ENCODE data around the gene GEMIN8. TPM values are rescaled to one million over a fixed set of nuclear protein-coding genes. Genes with fewer than 3 reads are reported as not detected.

Gene GEMIN8
- total RNA-seq, 6 experiments from 2014 or later, result 8.0 to 14.8 (median 10.1) TPM

DNA sequence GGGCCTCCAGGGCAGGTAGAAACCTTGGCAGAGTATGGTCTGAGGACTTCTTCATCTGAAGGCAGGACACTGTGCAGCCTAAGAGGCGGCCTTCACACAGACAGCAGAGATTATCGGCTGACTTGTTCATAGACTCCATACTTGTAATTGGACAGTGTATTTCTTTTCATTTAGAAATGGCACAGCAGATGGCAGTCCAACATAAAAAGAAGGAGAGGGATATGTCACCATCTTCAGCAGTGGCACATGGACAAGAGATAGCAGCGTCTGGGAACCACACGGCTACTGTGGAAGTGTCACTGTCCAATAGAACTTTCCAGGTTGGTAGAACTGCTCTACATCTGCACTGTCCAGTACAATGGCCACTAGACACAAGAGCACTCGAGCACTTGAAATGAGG lies 21.7 kb upstream of the GEMIN8 start:
- Histone ChIP-seq H3K27ac (no peak overlapping the region), H3K36me3 (no peaks in the 10 kb centered on the region), H3K4me3 (no peak overlapping the region), H3K27me3 (no peaks in the 10 kb centered on the region), H3K4me1 (no peaks in the 10 kb centered on the region), H3K9me3 (no peaks in the 10 kb centered on the region)
- intact Hi-C loops (cut with DNase I), result no loop called here
- no peak for DNase-seq
- no peak for ATAC-seq
- 61% methylated on average over 5 of the region's 5 CpGs for WGBS (ENCODE audit: insufficient coverage, low coverage, low lambda C conversion rate, missing lambda C conversion rate)
- no peak for TF ChIP-seq POLR2A (IDR thresholded peaks at IDR 0.05)
- TF ChIP-seq, protein P1, sequence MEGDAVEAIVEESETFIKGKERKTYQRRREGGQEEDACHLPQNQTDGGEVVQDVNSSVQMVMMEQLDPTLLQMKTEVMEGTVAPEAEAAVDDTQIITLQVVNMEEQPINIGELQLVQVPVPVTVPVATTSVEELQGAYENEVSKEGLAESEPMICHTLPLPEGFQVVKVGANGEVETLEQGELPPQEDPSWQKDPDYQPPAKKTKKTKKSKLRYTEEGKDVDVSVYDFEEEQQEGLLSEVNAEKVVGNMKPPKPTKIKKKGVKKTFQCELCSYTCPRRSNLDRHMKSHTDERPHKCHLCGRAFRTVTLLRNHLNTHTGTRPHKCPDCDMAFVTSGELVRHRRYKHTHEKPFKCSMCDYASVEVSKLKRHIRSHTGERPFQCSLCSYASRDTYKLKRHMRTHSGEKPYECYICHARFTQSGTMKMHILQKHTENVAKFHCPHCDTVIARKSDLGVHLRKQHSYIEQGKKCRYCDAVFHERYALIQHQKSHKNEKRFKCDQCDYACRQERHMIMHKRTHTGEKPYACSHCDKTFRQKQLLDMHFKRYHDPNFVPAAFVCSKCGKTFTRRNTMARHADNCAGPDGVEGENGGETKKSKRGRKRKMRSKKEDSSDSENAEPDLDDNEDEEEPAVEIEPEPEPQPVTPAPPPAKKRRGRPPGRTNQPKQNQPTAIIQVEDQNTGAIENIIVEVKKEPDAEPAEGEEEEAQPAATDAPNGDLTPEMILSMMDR (IDR thresholded peaks at IDR 0.05), result peak in 2 of 4 donors; percentile 7 to 9

DNA sequence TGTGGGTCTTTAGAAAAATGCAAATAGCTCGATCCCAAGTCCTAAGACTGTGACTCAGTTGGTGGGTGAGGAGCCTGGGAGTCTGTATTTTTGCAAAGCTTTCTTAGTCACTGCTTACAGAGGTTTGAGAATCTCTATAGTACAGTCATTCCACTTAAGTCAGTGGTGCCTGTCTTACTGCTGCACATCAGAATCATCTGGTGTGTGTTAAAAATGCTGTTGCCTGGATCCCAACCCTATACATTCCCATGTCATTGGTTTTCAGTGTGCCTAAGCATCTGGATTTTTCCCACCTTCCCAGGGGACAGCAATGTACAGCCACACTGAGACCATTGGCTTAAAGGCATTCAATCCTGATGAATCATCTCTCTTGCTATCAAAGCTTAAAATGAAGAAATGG lies 21.0 kb upstream of the GEMIN8 start:
- ATAC-seq (no peak), DNase-seq (no peak)
- H3K9me3 ChIP-seq, result no peaks in the 10 kb centered on the region
- no peaks in the 10 kb centered on the region for H3K36me3 ChIP-seq
- no peaks in the 10 kb centered on the region for H3K27me3 ChIP-seq
- intact Hi-C loops (cut with DNase I), result no loop called here
- no peak for TF ChIP-seq POLR2A (IDR thresholded peaks at IDR 0.05)
- TF ChIP-seq, protein P1 (IDR thresholded peaks at IDR 0.05), result no peak
- H3K4me3 ChIP-seq, result no peak overlapping the region
- no peaks in the 10 kb centered on the region for H3K4me1 ChIP-seq
- 33% methylated on average over 1 of the region's 1 CpG for WGBS (ENCODE audit: insufficient coverage, low coverage, low lambda C conversion rate, missing lambda C conversion rate)
- H3K27ac ChIP-seq, result no peak overlapping the region

DNA sequence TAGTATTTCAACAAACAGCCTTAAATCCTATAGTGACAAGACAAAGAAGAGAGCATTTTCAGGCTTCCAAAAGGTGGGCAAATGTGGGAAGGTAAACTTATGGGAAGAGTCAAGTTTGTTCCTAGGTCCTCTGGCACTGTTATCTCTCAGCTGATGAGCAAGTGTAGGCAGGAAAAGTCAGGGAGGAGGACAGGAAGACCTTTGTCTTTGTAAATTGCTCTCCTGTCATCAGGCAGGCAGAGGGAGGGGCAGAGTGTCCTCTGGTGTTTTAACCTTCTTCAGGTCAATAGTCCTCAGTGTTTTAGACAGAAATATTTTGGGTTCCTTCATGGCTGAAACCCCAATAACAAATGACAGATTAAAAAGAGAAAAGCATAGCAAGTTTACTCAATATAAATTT lies 13.5 kb upstream of the GEMIN8 start:
- Histone ChIP-seq H3K9me3 (no peaks in the 10 kb centered on the region), H3K4me3 (no peak overlapping the region), H3K36me3 (no peaks in the 10 kb centered on the region), H3K4me1 (no peaks in the 10 kb centered on the region), H3K27me3 (no peaks in the 10 kb centered on the region), H3K27ac (no peak overlapping the region)
- TF ChIP-seq, protein P1 (IDR thresholded peaks at IDR 0.05), result no peak
- no peak for TF ChIP-seq POLR2A (IDR thresholded peaks at IDR 0.05)
- intact Hi-C loops (cut with DNase I), result no loop called here
- DNase-seq, result no peak
- no peak for ATAC-seq

DNA sequence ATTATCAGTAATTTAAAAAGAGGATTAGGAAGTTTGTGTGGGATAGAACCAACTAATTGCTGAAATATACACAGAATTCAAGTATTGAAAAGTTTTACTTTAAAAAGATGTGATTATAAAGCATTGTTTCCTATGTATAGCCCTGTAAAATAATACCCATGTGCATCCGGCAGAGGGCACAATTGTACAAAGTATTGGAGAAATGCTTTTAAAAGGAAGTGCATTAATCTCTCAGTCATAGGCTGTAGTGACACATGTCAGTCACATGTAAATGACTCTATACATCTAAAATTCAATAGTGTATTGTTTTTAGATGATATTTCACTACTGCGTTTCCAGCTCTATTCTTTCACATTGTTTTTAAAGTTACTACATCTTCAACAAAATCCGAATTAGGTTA lies 9.7 kb upstream of the GEMIN8 start:
- no peaks in the 10 kb centered on the region for H3K27me3 ChIP-seq
- DNase-seq (peak in 2 of 3 donors; percentile 25 to 46), ATAC-seq (peak; percentile 67 to 89 (median 81))
- TF ChIP-seq, protein P1 (IDR thresholded peaks at IDR 0.05), result peak; percentile 64 to 74 (median 72)
- no peak for TF ChIP-seq POLR2A (IDR thresholded peaks at IDR 0.05)
- WGBS (ENCODE audit: insufficient coverage, low coverage, low lambda C conversion rate, missing lambda C conversion rate), result 31% methylated on average over 3 of the region's 3 CpGs
- no peaks in the 10 kb centered on the region for H3K4me1 ChIP-seq
- intact Hi-C loops (cut with DNase I), result loop anchor here in 1 of 2 donors (10.0 kb wide), 1 partner anchor 385 kb away; the partner anchor contains the start of gene TCEANC
- no peak overlapping the region for H3K27ac ChIP-seq
- H3K36me3 ChIP-seq, result no peaks in the 10 kb centered on the region
- H3K9me3 ChIP-seq, result no peaks in the 10 kb centered on the region
- H3K4me3 ChIP-seq, result no peak overlapping the region

Measured in right lobe of liver (tissue), 6 donors.